Ishikawa (cell line): ENCODE data around the gene RELB.

Experiments
- CEBPB ChIP-seq: IDR thresholded peaks from 2 replicates; pipeline ENCODE4 v1.6.1; 2012
- CREB1 ChIP-seq: IDR thresholded peaks from 2 replicates; pipeline ENCODE4 v1.6.1; 2012; ENCODE audit warnings: low read depth
- EGR1 ChIP-seq: IDR thresholded peaks from 2 replicates; pipeline ENCODE4 v1.6.1; 2012
- EP300 ChIP-seq: IDR thresholded peaks from 2 replicates; pipeline ENCODE4 v1.6.1; 2012; ENCODE audit warnings: borderline replicate concordance
- FOXM1 ChIP-seq: IDR thresholded peaks from 2 replicates; pipeline ENCODE4 v1.6.1; 2012; ENCODE audit warnings: low read depth, borderline replicate concordance
- MAX ChIP-seq: IDR thresholded peaks from 2 replicates; pipeline ENCODE4 v1.6.1; 2012
- NFIC ChIP-seq: IDR thresholded peaks from 2 replicates; pipeline ENCODE4 v1.6.1; 2012
- RAD21 ChIP-seq: IDR thresholded peaks from 2 replicates; pipeline ENCODE4 v1.6.1; 2012; ENCODE audit warnings: low read depth
- REST ChIP-seq: IDR thresholded peaks from 2 replicates; pipeline ENCODE4 v1.6.1; 2012; ENCODE audit warnings: low read depth, mild to moderate bottlenecking
- TAF1 ChIP-seq: IDR thresholded peaks from 2 replicates; pipeline ENCODE4 v1.6.1; 2012; ENCODE audit warnings: low read depth, mild to moderate bottlenecking
- TCF12 ChIP-seq: IDR thresholded peaks from 2 replicates; pipeline ENCODE4 v1.6.1; 2012; ENCODE audit warnings: low read depth
- TEAD4 ChIP-seq: IDR thresholded peaks from 2 replicates; pipeline ENCODE4 v1.6.1; 2012
- USF1 ChIP-seq: IDR thresholded peaks from 2 replicates; pipeline ENCODE4 v1.6.1; 2012
- YY1 ChIP-seq: IDR thresholded peaks from 2 replicates; pipeline ENCODE4 v1.6.1; 2012; ENCODE audit warnings: low read depth
- ZBTB7A ChIP-seq: IDR thresholded peaks from 2 replicates; pipeline ENCODE4 v1.6.1; 2012; ENCODE audit warnings: low read depth

RELB gene

GRCh38 chr19:44973982-44974735 is 27.1 kb upstream of the RELB start:
- TF ChIP-seq TCF12 = no peak

- TF ChIP-seq YY1 (no peak), EGR1 (no peak), CREB1 (no peak), ZBTB7A (no peak), CEBPB (no peak)
Observed at GRCh38 chr19:44974857-44975256, 26.4 kb upstream of the RELB start.

- TF ChIP-seq TCF12 = no peak
- TF ChIP-seq FOXM1 = no peak
- TF ChIP-seq MAX = no peak
- no peak for TF ChIP-seq USF1
Observed at GRCh38 chr19:44975444-44975843, 25.8 kb upstream of the RELB start.

- TF ChIP-seq FOXM1 (no peak), NFIC (no peak), EP300 (no peak), YY1 (no peak), TAF1 (no peak), TCF12 (no peak), EGR1 (no peak), USF1 (no peak), CEBPB (no peak), ZBTB7A (no peak), REST (no peak), CREB1 (no peak), TEAD4 (no peak), RAD21 (no peak), MAX (no peak)
Observed at GRCh38 chr19:44984005-44984404, 17.3 kb upstream of the RELB start.

- TF ChIP-seq NFIC = no peak
- no peak for TF ChIP-seq TEAD4
- no peak for TF ChIP-seq ZBTB7A
- no peak for TF ChIP-seq CREB1
- TF ChIP-seq TAF1 = no peak
- no peak for TF ChIP-seq CEBPB
- TF ChIP-seq YY1 = no peak
- TF ChIP-seq EGR1 = no peak
Observed at GRCh38 chr19:44985445-44985844, 15.8 kb upstream of the RELB start.

- TF ChIP-seq CREB1 (no peak), TEAD4 (no peak), ZBTB7A (no peak), CEBPB (no peak), RAD21 (no peak), NFIC (no peak)
Observed at GRCh38 chr19:44986389-44986788, 14.9 kb upstream of the RELB start.

GRCh38 chr19:44987148-44987675 is 14.1 kb upstream of the RELB start:
- TF ChIP-seq TEAD4 (no peak), REST (no peak), EP300 (no peak), CREB1 (no peak)
